GM23248 (cell line): ENCODE measurements around the gene DNASE1L2. TPM values are rescaled to one million over a fixed set of nuclear protein-coding genes. Genes with fewer than 3 reads are reported as not detected.

Experiments
- DNase-seq: peaks from one replicate; pipeline ENCODE4 v3.0.0-alpha.2; 2015
- H2AFZ ChIP-seq: fragments of 200-600 bp; sonication (generic); 2 replicates; pipeline ENCODE4 v1.6.1; 2016; ENCODE audit warnings: antibody characterized with exemption
- H3F3A ChIP-seq: fragments of 200-600 bp; sonication (generic); 2 replicates; pipeline ENCODE4 v1.6.1; 2016; ENCODE audit warnings: mild to moderate bottlenecking, antibody characterized with exemption, mixed run types; ENCODE audit not compliant: insufficient read depth
- H3K27ac ChIP-seq: fragments of 200-600 bp; sonication (generic); 2 replicates; pipeline ENCODE4 v1.5.1; 2016; ENCODE audit warnings: mild to moderate bottlenecking
- H3K27me3 ChIP-seq: fragments of 200-600 bp; sonication (generic); replicated peaks from 2 replicates; pipeline ENCODE4 v1.6.1; 2016; ENCODE audit warnings: mild to moderate bottlenecking; ENCODE audit not compliant: insufficient read depth
- H3K36me3 ChIP-seq: fragments of 200-600 bp; sonication (generic); 2 replicates; pipeline ENCODE4 v1.6.1; 2016; ENCODE audit warnings: low read depth, mild to moderate bottlenecking
- H3K4me1 ChIP-seq: fragments of 200-600 bp; sonication (generic); 2 replicates; pipeline ENCODE4 v1.6.1; 2016; ENCODE audit warnings: mild to moderate bottlenecking; ENCODE audit not compliant: insufficient read depth
- H3K4me2 ChIP-seq: fragments of 200-600 bp; sonication (generic); one replicate; pipeline ENCODE4 v1.6.1; 2016; ENCODE audit warnings: mild to moderate bottlenecking; ENCODE audit not compliant: unreplicated experiment
- H3K4me3 ChIP-seq: fragments of 200-600 bp; sonication (generic); 2 replicates; pipeline ENCODE4 v1.5.1; 2016; ENCODE audit warnings: mild to moderate bottlenecking
- H3K79me2 ChIP-seq: fragments of 200-600 bp; sonication (generic); 2 replicates; pipeline ENCODE4 v1.6.1; 2016; ENCODE audit warnings: mild to moderate bottlenecking; ENCODE audit not compliant: insufficient read depth
- H3K9ac ChIP-seq: fragments of 200-600 bp; sonication (generic); 2 replicates; pipeline ENCODE4 v1.6.1; 2016; ENCODE audit warnings: mild to moderate bottlenecking
- H3K9me2 ChIP-seq: fragments of 200-600 bp; sonication (generic); 2 replicates; pipeline ENCODE4 v1.6.1; 2016; ENCODE audit warnings: mixed run types, mild to moderate bottlenecking, moderate library complexity; ENCODE audit not compliant: insufficient read depth
- H3K9me3 ChIP-seq: fragments of 200-600 bp; sonication (generic); one replicate; pipeline ENCODE4 v1.6.1; 2017; ENCODE audit warnings: low read depth
- H4K20me1 ChIP-seq: fragments of 200-600 bp; sonication (generic); 2 replicates; pipeline ENCODE4 v1.6.0; 2016; ENCODE audit not compliant: insufficient read depth
- EZH2 ChIP-seq: fragments of 200-600 bp; sonication (generic); IDR thresholded peaks from 2 replicates; pipeline ENCODE4 v1.6.1; 2018; ENCODE audit warnings: antibody characterized with exemption, mild to moderate bottlenecking; ENCODE audit not compliant: insufficient read depth, poor library complexity, severe bottlenecking
- EZH2phosphoT487 ChIP-seq: fragments of 200-600 bp; sonication (generic); IDR thresholded peaks from 2 replicates; pipeline ENCODE4 v1.6.1; 2018; ENCODE audit warnings: antibody characterized with exemption, moderate library complexity, mild to moderate bottlenecking, low read depth; ENCODE audit not compliant: insufficient read depth
- WGBS, 2 experiments: methylation state at CpG; one replicate each; pipeline ENCODE4 v1.1.6; 2015 to 2017; ENCODE audit warnings: low lambda C conversion rate in 2 of 2, low coverage in 1 of 2; ENCODE audit errors: missing lambda C conversion rate in 2 of 2; 5-methylcytosine and 5-hydroxymethylcytosine counted together
- in situ Hi-C: fragments of 300-500 bp; cut with MboI; formaldehyde crosslinking; loops from 2 replicates; pipeline ENCODE4 v1.15.0; 2020
- polyA plus RNA-seq: library from polyadenylated mRNA; unstranded; fragments of >200 nt; fragmentation: Nextera tagmentation; extraction: Ambion mirVana; gene quantifications from 2 replicates; pipeline ENCODE4 v1.2.1, GENCODE V29; 2016
- total RNA-seq: library from RNA; depleted of rRNA; stranded (reverse); fragments of >200 nt; shearing (Covaris generic); gene quantifications from 2 replicates; pipeline ENCODE4 v1.2.3, GENCODE V29; 2014

Gene DNASE1L2
- total and polyA plus RNA-seq, 2 experiments from 2014 or later = 0.89 TPM; not detected in 1

GRCh38 chr16:2229091-2229490, 7.2 kb upstream of the DNASE1L2 start:
- peaks cover 51% of the 10 kb centered on the region for H3K79me2 ChIP-seq
- DNase-seq = no peak
- no peaks in the 10 kb centered on the region for H3K9me2 ChIP-seq
- H3K27me3 ChIP-seq = no peaks in the 10 kb centered on the region
- no peak overlapping the region for H2AFZ ChIP-seq
- no peak overlapping the region for H3K4me2 ChIP-seq
- no peaks in the 10 kb centered on the region for H4K20me1 ChIP-seq
- no peaks in the 10 kb centered on the region for H3F3A ChIP-seq
- TF ChIP-seq EZH2 = no peak
- TF ChIP-seq EZH2phosphoT487 = no peak
- no peak overlapping the region for H3K4me3 ChIP-seq
- no peak overlapping the region for H3K9ac ChIP-seq
- no peaks in the 10 kb centered on the region for H3K9me3 ChIP-seq
- no peak overlapping the region for H3K27ac ChIP-seq
- H3K4me1 ChIP-seq = peaks cover 19% of the 10 kb centered on the region
- in situ Hi-C loops = no loop called here
- 91% methylated on average over 11 to 12 of the region's 12 CpGs for WGBS, 2 experiments
- H3K36me3 ChIP-seq = no peaks in the 10 kb centered on the region; the same call in 1 of the 2 replicates

- DNase-seq = no peak
- H4K20me1 ChIP-seq = no peaks in the 10 kb centered on the region
Observed at GRCh38 chr16:2229632-2230250, 6.5 kb upstream of the DNASE1L2 start.

GRCh38 chr16:2230376-2230775, 5.9 kb upstream of the DNASE1L2 start:
- H2AFZ ChIP-seq = no peak overlapping the region
- no peaks in the 10 kb centered on the region for H4K20me1 ChIP-seq
- H3K4me3 ChIP-seq = no peak overlapping the region
- no peak for DNase-seq
- WGBS, 2 experiments = 86 to 90% methylated on average over 7 to 13 of the region's 13 CpGs
- H3K9me2 ChIP-seq = no peaks in the 10 kb centered on the region
- H3K4me2 ChIP-seq = no peak overlapping the region
- no peaks in the 10 kb centered on the region for H3K27me3 ChIP-seq
- H3K9ac ChIP-seq = no peak overlapping the region
- H3K9me3 ChIP-seq = no peaks in the 10 kb centered on the region
- H3K36me3 ChIP-seq = no peaks in the 10 kb centered on the region; the same call in 1 of the 2 replicates
- no peaks in the 10 kb centered on the region for H3F3A ChIP-seq
- TF ChIP-seq EZH2phosphoT487 = no peak
- TF ChIP-seq EZH2 = no peak
- no peak overlapping the region for H3K27ac ChIP-seq
- peaks cover 11% of the 10 kb centered on the region for H3K4me1 ChIP-seq
- in situ Hi-C loops = no loop called here
- peaks cover 38% of the 10 kb centered on the region for H3K79me2 ChIP-seq

More at GRCh38 chr16:2229632-2230250, 6.5 kb upstream of the DNASE1L2 start:
- Histone ChIP-seq H3K27me3 (no peaks in the 10 kb centered on the region), H3K9me3 (no peaks in the 10 kb centered on the region), H3K9me2 (no peaks in the 10 kb centered on the region), H3F3A (no peaks in the 10 kb centered on the region), H3K79me2 (peaks cover 45% of the 10 kb centered on the region), H3K4me2 (no peak overlapping the region), H3K27ac (no peak overlapping the region), H3K4me1 (peaks cover 14% of the 10 kb centered on the region), H3K36me3 (no peaks in the 10 kb centered on the region; the same call in 1 of the 2 replicates), H3K4me3 (no peak overlapping the region), H2AFZ (no peak overlapping the region), H3K9ac (no peak overlapping the region)
- 92 to 96% methylated on average over 18 to 23 of the region's 23 CpGs for WGBS, 2 experiments
- in situ Hi-C loops = no loop called here
- no peak for TF ChIP-seq EZH2
- TF ChIP-seq EZH2phosphoT487 = no peak

GRCh38 chr16:2231016-2231931, 5.0 kb upstream of the DNASE1L2 start:
- H3K9me3 ChIP-seq = no peaks in the 10 kb centered on the region
- peaks cover 29% of the 10 kb centered on the region for H3K79me2 ChIP-seq
- no peaks in the 10 kb centered on the region for H3K27me3 ChIP-seq
- no peak for DNase-seq
- no peak overlapping the region for H3K9ac ChIP-seq
- TF ChIP-seq EZH2phosphoT487 (no peak), EZH2 (no peak)
- H3K4me3 ChIP-seq = no peak overlapping the region
- no peaks in the 10 kb centered on the region for H3F3A ChIP-seq
- H2AFZ ChIP-seq = no peak overlapping the region
- H3K27ac ChIP-seq = no peak overlapping the region
- H3K9me2 ChIP-seq = no peaks in the 10 kb centered on the region
- WGBS, 2 experiments = 86% methylated on average over 27 to 29 of the region's 29 CpGs
- in situ Hi-C loops = no loop called here
- H4K20me1 ChIP-seq = no peaks in the 10 kb centered on the region
- H3K4me2 ChIP-seq = no peak overlapping the region
- no peaks in the 10 kb centered on the region; the same call in 1 of the 2 replicates for H3K36me3 ChIP-seq
- peaks cover 4% of the 10 kb centered on the region for H3K4me1 ChIP-seq
